NCI-H2227 treated with DMSO at 0.1 percent for 48 hours (cell line): Measurements from ENCODE around the gene ANKZF1.

Experiments
- DNase-seq: peaks from one replicate; lab custom pipeline; 2025; lab: John Stamatoyannopoulos, UW

The ANKZF1 gene

DNA sequence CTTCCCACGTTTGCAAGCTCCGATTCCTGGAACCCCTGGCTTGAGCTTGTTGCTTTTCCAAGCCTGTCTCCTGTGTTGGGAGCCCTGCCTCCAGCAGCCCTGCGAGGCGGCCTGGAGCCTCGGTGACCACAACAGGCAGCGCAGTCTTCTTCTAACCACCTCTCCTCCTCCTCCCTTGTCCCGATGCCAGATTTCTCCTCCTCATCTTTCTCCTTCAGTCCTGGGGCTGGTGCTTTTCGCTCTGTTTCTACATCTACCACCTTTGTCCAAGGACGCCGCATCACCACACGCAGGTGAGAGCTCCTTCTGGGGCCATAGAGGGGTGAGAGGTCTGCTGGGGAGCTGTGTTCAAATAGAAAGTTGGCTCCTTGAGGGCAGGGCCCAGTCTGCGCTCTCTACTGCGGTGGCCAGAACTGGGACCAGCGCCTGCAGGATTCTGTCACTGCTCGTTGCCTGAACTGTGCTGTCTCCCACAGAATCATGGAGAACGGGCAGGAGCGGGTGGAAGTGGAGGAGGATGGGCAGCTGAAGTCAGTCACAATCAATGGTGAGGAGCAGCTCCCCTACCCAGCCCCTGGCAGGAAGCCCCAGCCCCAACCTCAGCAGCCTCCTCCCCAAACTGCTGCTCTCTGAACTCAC lies 53.5 kb downstream of the ANKZF1 start:
- DNase-seq, result no peak

DNA sequence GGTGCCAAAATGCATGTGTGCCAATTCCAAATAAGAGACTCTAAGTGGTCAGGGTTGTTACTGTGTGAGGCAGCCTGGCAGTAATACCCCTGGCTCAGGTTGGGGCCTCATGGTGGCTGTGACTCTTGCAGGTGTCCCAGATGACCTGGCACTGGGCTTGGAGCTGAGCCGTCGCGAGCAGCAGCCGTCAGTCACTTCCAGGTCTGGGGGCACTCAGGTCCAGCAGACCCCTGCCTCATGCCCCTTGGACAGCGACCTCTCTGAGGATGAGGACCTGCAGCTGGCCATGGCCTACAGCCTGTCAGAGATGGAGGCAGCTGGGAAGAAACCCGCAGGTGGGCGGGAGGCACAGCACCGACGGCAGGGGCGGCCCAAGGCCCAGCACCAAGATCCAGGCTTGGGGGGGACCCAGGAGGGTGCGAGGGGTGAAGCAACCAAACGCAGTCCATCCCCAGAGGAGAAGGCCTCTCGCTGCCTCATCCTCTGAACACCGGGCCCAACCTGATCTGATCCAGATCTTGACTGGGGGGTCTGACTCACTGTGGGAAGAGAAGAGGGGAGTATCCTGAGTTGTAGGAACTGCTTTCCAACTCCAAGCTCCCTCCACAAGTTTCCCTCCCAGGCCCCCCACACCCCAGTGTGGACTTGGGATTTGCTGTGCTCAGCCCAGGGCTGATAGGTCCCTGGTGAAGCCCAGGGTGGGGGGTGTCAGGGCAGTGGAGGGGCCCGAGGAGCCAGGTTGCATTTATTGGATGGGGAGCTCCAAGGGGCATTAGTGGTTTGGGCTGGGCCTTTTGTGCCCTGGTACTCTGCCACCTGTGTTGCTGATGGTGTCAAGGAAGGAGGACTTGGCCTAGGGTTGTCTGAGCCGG lies 55.1 kb downstream of the ANKZF1 start:
- no peak for DNase-seq

- DNase-seq, result no peak
Observed at GRCh38 chr2:219285373-219285735, 55.7 kb downstream of the ANKZF1 start.

DNA sequence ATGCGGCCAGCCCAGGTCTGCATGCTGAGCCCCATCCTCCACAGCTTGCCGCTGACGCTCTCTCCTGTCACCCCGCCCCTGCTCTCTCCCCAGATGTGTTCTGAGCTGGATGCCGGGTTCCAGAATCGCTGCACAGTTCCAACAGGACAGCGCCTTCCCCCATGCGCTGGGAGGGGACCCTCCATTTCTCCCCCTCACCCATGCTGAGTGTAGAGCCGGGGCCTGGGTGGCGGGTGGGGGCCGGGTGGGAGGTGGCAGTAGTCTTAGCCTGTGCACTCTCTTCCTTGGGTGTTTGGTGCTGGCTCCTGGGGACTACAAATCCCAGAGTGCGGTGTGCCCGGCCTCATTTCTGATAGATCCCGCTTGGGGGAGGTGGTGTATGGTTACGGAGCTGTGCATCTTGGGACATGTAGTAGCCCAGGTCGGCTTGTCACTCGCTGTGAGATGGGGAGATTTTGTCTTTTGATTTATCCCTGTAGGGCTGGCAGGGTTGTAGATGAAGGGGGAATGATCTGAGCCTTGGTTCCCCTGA lies 56.4 kb downstream of the ANKZF1 start:
- peak; percentile 73 for DNase-seq
